ENCODE data around the gene CYP19A1. TPM values are rescaled to one million over a fixed set of nuclear protein-coding genes. Genes with fewer than 3 reads are reported as not detected.

Gene CYP19A1
- total RNA-seq, 1 donor from 2014 or later, result 0.95 TPM

DNA sequence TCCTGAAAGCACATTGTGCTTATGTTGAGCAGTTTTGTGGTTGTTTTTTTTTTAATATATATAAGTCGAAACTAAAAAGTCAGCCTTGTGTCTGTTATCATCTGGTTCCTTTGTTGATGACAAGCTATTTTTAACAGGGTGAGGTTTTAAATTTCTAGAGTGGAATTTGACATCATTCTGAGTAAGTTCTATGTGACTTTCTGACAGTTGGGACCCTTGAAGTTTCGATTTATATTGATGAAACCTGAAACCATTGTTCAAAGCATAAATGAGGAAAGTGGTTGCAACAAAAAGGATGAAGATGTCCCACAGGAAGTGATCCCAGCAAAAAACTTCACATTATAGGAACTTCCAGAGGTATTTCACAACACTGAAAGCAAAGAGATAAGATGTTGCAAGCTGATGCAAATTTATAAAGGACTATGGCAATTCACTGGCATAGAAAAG, 94.0 kb downstream of the CYP19A1 start:
- Histone ChIP-seq H3K36me3 (no peaks in the 10 kb centered on the region), H3K27me3 (ENCODE audit: low read depth) (no peaks in the 10 kb centered on the region), H3K4me1 (peaks cover 6% of the 10 kb centered on the region), H3K4me3 (no peak overlapping the region), H3K9me3 (no peaks in the 10 kb centered on the region), H3K27ac (no peak overlapping the region)
- no peak for DNase-seq
- intact Hi-C loops (cut with DNase I), result no loop called here
- no peak for ATAC-seq
- TF ChIP-seq, protein P1, sequence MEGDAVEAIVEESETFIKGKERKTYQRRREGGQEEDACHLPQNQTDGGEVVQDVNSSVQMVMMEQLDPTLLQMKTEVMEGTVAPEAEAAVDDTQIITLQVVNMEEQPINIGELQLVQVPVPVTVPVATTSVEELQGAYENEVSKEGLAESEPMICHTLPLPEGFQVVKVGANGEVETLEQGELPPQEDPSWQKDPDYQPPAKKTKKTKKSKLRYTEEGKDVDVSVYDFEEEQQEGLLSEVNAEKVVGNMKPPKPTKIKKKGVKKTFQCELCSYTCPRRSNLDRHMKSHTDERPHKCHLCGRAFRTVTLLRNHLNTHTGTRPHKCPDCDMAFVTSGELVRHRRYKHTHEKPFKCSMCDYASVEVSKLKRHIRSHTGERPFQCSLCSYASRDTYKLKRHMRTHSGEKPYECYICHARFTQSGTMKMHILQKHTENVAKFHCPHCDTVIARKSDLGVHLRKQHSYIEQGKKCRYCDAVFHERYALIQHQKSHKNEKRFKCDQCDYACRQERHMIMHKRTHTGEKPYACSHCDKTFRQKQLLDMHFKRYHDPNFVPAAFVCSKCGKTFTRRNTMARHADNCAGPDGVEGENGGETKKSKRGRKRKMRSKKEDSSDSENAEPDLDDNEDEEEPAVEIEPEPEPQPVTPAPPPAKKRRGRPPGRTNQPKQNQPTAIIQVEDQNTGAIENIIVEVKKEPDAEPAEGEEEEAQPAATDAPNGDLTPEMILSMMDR (IDR thresholded peaks at IDR 0.05), result no peak

DNA sequence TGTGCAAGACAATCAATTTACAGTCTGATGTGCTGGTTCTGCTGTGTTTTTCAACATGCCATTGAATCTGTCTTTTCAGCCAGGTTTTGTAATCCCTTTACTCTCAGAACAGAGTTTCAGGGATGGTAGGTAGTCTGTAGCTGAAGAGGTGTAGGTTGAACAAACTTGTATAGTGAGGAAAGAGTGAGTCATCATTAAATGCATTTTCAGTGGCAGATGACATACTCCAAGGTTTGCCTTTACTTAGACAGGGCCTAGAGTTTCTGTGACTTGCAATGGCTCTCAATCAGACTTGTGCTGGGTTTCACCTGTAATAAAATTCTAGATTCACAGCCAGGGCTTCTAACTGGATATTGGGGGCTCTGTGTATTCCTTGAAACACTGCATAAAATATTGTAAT, 94.6 kb downstream of the CYP19A1 start:
- H3K9me3 ChIP-seq, result no peaks in the 10 kb centered on the region
- intact Hi-C loops (cut with DNase I), result no loop called here
- no peak overlapping the region for H3K4me3 ChIP-seq
- TF ChIP-seq, protein P1 (IDR thresholded peaks at IDR 0.05), result no peak
- ATAC-seq (no peak), DNase-seq (no peak)
- H3K27ac ChIP-seq, result no peak overlapping the region
- H3K4me1 ChIP-seq, result peaks cover 6% of the 10 kb centered on the region
- H3K27me3 ChIP-seq (ENCODE audit: low read depth), result no peaks in the 10 kb centered on the region
- no peaks in the 10 kb centered on the region for H3K36me3 ChIP-seq

DNA sequence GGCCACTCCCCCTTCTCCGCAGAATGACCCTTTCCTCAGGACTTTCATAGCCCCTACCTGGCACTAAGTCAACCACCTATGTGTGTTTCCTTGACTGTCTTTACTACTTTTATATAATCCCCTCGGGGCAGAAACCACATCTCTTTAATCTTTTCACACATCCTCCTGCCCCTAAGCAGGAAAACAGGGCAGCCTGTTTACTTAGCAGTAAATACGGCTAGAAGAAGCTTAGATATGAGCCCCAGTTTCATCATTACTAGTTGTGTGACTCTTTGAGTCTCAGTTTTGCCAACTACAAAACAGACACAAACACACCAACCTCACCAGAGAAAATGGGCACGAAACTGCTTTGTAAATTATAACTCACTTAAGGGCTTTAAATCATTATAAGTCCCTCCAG, 98.3 kb downstream of the CYP19A1 start:
- Histone ChIP-seq H3K9me3 (no peaks in the 10 kb centered on the region), H3K27me3 (ENCODE audit: low read depth) (no peaks in the 10 kb centered on the region), H3K4me3 (no peak overlapping the region), H3K27ac (no peak overlapping the region), H3K4me1 (peaks cover 6% of the 10 kb centered on the region), H3K36me3 (no peaks in the 10 kb centered on the region)
- no peak for DNase-seq
- TF ChIP-seq, protein P1 (IDR thresholded peaks at IDR 0.05), result no peak
- intact Hi-C loops (cut with DNase I), result no loop called here
- no peak for ATAC-seq

DNA sequence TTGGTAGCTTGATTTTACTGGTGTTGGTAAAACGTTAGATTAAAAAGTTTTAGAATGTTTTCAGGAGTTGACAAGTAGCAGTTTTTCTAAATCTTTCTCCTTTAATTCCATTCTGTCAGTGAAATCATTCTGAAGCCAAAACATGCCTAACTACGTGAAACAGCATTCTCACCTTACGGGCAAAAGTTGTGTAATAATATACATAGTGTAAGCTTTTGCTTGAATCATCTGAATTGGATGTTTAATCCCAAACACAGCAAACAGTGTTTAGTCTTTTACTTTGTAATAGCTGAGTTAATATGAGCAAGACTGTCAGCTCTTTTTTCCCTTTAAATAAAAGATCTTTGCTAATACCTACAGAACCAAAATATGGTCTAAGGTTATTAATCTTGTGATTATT, 100.6 kb downstream of the CYP19A1 start:
- Histone ChIP-seq H3K36me3 (no peaks in the 10 kb centered on the region), H3K4me1 (no peaks in the 10 kb centered on the region), H3K27ac (no peak overlapping the region), H3K27me3 (ENCODE audit: low read depth) (no peaks in the 10 kb centered on the region), H3K9me3 (no peaks in the 10 kb centered on the region), H3K4me3 (no peak overlapping the region)
- ATAC-seq (no peak), DNase-seq (no peak)
- intact Hi-C loops (cut with DNase I), result no loop called here
- TF ChIP-seq, protein P1 (IDR thresholded peaks at IDR 0.05), result no peak

DNA sequence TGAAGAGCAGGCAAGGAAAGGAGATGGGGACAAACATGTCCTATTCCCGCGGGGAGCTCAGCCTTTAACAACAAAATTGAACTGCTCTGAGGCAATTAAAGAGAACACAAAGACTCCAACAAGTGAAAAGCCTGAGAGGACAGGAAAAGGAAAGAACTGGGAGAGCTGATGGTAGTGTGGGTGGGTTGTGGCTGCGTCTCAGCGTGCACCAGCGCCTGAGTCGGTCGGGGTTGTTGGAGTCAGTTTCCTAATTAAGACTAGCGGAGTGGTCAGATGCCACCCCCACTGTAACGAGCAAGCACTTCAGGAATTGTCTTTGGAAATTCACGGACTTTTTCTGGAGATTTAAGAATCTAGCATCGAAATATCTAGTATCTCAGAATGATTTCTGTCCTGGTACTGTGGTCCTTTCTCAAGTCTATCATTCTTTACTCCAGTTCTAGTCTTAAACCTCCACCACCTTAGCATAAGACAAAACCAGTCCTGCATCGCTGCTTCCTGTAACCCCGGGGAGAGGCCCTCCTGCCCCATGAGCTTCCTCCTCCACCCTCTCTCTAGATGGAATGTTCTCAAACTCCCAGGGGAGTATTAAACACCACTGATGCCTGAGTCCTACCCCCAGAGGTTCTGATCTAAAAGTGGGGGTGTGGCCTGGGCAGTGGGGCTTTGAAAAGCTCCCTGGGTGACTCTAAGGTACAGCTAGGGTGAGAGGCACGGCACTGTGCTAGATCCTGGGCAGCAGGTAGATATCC, 104.0 kb downstream of the CYP19A1 start:
- DNase-seq (no peak), ATAC-seq (no peak)
- Histone ChIP-seq H3K27me3 (ENCODE audit: low read depth) (no peaks in the 10 kb centered on the region), H3K4me1 (no peaks in the 10 kb centered on the region), H3K36me3 (no peaks in the 10 kb centered on the region), H3K4me3 (no peak overlapping the region), H3K27ac (no peak overlapping the region), H3K9me3 (no peaks in the 10 kb centered on the region)
- TF ChIP-seq, protein P1 (IDR thresholded peaks at IDR 0.05), result no peak
- intact Hi-C loops (cut with DNase I), result no loop called here

Data from lower lobe of right lung (tissue), 2 donors.